Neural cell (in vitro differentiated cells): ENCODE data around the gene SPACA4. TPM values are rescaled to one million over a fixed set of nuclear protein-coding genes. Genes with fewer than 3 reads are reported as not detected.

Source experiments
- H2AFZ ChIP-seq: fragments of 200-600, 300-800 bp; sonication (generic), shearing (Covaris generic); 2 replicates; pipeline ENCODE4 v1.6.0; 2014; ENCODE audit warnings: low read depth, mild to moderate bottlenecking, antibody characterized with exemption, low read length, moderate library complexity
- H3F3A ChIP-seq: fragments of 200-600 bp; shearing (Covaris generic); 2 replicates; pipeline ENCODE4 v1.6.1; 2016; ENCODE audit warnings: mild to moderate bottlenecking, moderate library complexity, mixed read lengths, antibody characterized with exemption, low read length; ENCODE audit not compliant: insufficient read depth, poor library complexity, severe bottlenecking
- H3K27ac ChIP-seq: fragments of 200-600, 300-800 bp; sonication (generic), shearing (Covaris generic); 2 replicates; pipeline ENCODE4 v1.5.1; 2014; ENCODE audit warnings: mild to moderate bottlenecking, low read length, moderate library complexity
- H3K27me3 ChIP-seq: fragments of 300-800, 200-600 bp; sonication (generic), shearing (Covaris generic); 2 replicates; pipeline ENCODE4 v1.6.0; 2014; ENCODE audit warnings: mild to moderate bottlenecking, low read depth, low read length, moderate library complexity; ENCODE audit not compliant: insufficient read depth
- H3K36me3 ChIP-seq: fragments of 300-800, 200-600 bp; sonication (generic), shearing (Covaris generic); 2 replicates; pipeline ENCODE4 v1.5.1; 2014; ENCODE audit warnings: mild to moderate bottlenecking, antibody characterized with exemption, low read length, moderate library complexity; ENCODE audit not compliant: insufficient read depth
- H3K4me2 ChIP-seq: fragments of 300-800, 200-600 bp; sonication (generic), shearing (Covaris generic); 2 replicates; pipeline ENCODE4 v1.6.0; 2014; ENCODE audit warnings: mild to moderate bottlenecking, low read length
- H3K4me3 ChIP-seq: fragments of 300-800, 200-600 bp; sonication (generic), shearing (Covaris generic); 2 replicates; pipeline ENCODE4 v1.5.1; 2014; ENCODE audit warnings: mild to moderate bottlenecking, low read length, moderate library complexity
- H3K79me2 ChIP-seq: fragments of 200-600 bp; shearing (Covaris generic); replicated peaks from 2 replicates; pipeline ENCODE4 v1.6.0; 2014; ENCODE audit warnings: mild to moderate bottlenecking, low read length, moderate library complexity; ENCODE audit not compliant: insufficient read depth
- H3K9ac ChIP-seq: fragments of 300-800, 200-600 bp; sonication (generic), shearing (Covaris generic); 2 replicates; pipeline ENCODE4 v1.6.1; 2016; ENCODE audit warnings: mild to moderate bottlenecking, low read length, mixed read lengths
- H3K9me2 ChIP-seq: fragments of 200-600 bp; shearing (Covaris generic); 2 replicates; pipeline ENCODE4 v1.6.1; 2016; ENCODE audit warnings: mild to moderate bottlenecking, low read length, mixed read lengths; ENCODE audit not compliant: insufficient read depth
- H3K9me3 ChIP-seq: fragments of 200-600, 300-800 bp; sonication (generic), shearing (Covaris generic); 2 replicates; pipeline ENCODE4 v1.6.1; 2016; ENCODE audit warnings: mild to moderate bottlenecking, mixed run types, low read length, moderate library complexity, mixed read lengths
- H4K20me1 ChIP-seq: fragments of 200-600 bp; shearing (Covaris generic); 2 replicates; pipeline ENCODE4 v1.6.1; 2016; ENCODE audit warnings: mild to moderate bottlenecking, mixed run types; ENCODE audit not compliant: insufficient read depth
- EP300 ChIP-seq: fragments of 450-650 bp; conservative IDR thresholded peaks from 2 replicates; pipeline ENCODE4 v1.6.1; 2014; ENCODE audit warnings: antibody characterized with exemption, mild to moderate bottlenecking, moderate library complexity; ENCODE audit not compliant: poor library complexity, severe bottlenecking
- EZH2 ChIP-seq: fragments of 200-600, 300-800 bp; shearing (Covaris generic), sonication (generic); IDR thresholded peaks from 2 replicates; pipeline ENCODE4 v1.6.1; 2014; ENCODE audit warnings: antibody characterized with exemption, low read length, borderline replicate concordance, mild to moderate bottlenecking; ENCODE audit not compliant: insufficient read depth, poor library complexity, severe bottlenecking
- MXI1 ChIP-seq: fragments of 450-650 bp; conservative IDR thresholded peaks from 2 replicates; pipeline ENCODE4 v1.6.1; 2014; ENCODE audit warnings: antibody characterized with exemption, mild to moderate bottlenecking; ENCODE audit not compliant: poor library complexity, severe bottlenecking
- POLR2AphosphoS5 ChIP-seq: IDR thresholded peaks from 2 replicates; pipeline ENCODE4 v1.6.1; 2012
- RAD21 ChIP-seq: fragments of 450-650 bp; conservative IDR thresholded peaks from 2 replicates; pipeline ENCODE4 v1.6.1; 2014; ENCODE audit warnings: antibody characterized with exemption, mild to moderate bottlenecking, moderate library complexity
- SMC3 ChIP-seq: fragments of 450-650 bp; conservative IDR thresholded peaks from 2 replicates; pipeline ENCODE4 v1.6.1; 2014; ENCODE audit warnings: antibody characterized with exemption, mild to moderate bottlenecking, moderate library complexity; ENCODE audit not compliant: poor library complexity
- TAF1 ChIP-seq: IDR thresholded peaks from 2 replicates; pipeline ENCODE4 v1.6.1; 2012; ENCODE audit warnings: low read depth
- polyA plus RNA-seq: library from polyadenylated mRNA; depleted of rRNA; stranded (reverse); fragments of >200 nt; gene quantifications from 2 replicates; pipeline ENCODE4 v1.2.3, GENCODE V29; 2014
- TF ChIP-seq, protein P1 (sequence below): IDR thresholded peaks from 2 replicates; pipeline ENCODE4 v1.6.1; 2012; ENCODE audit warnings: borderline replicate concordance
- TF ChIP-seq, protein P2 (sequence below): fragments of 450-650 bp; IDR thresholded peaks from 2 replicates; pipeline ENCODE4 v1.5.1; 2014; ENCODE audit warnings: antibody characterized with exemption, mild to moderate bottlenecking, moderate library complexity; ENCODE audit not compliant: poor library complexity, severe bottlenecking

SPACA4 gene
- polyA plus RNA-seq, 1 donor from 2014 or later = not detected

DNA sequence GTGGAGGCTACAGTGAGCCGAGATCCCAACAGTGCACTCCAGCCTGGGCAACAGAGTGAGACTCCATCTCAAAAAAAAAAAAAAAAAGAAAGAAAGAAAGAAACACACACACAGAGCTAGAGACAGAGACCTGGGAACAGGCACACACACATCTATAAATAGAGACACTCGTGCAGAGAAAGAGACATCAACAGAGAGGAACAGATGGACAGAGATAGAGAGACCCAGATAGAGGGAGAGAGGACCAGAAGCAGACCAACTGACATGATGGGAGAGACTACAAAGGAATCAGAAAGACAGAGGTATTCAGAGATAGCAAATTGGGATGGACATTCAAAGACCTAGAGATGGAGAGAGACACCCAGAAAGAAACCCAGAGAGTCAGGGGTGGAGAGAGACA, 41.6 kb downstream of the SPACA4 start:
- Histone ChIP-seq H3K4me3 (no peak overlapping the region), H3K36me3 (no peaks in the 10 kb centered on the region), H3K9me2 (no peaks in the 10 kb centered on the region), H3K27ac (no peak overlapping the region), H3K9me3 (no peaks in the 10 kb centered on the region), H4K20me1 (no peaks in the 10 kb centered on the region), H3K9ac (no peak overlapping the region), H3K79me2 (no peaks in the 10 kb centered on the region), H3K4me2 (no peak overlapping the region), H3K27me3 (no peaks in the 10 kb centered on the region), H3F3A (no peaks in the 10 kb centered on the region), H2AFZ (no peak overlapping the region)
- TF ChIP-seq TAF1 (no peak), SMC3 (no peak)

DNA sequence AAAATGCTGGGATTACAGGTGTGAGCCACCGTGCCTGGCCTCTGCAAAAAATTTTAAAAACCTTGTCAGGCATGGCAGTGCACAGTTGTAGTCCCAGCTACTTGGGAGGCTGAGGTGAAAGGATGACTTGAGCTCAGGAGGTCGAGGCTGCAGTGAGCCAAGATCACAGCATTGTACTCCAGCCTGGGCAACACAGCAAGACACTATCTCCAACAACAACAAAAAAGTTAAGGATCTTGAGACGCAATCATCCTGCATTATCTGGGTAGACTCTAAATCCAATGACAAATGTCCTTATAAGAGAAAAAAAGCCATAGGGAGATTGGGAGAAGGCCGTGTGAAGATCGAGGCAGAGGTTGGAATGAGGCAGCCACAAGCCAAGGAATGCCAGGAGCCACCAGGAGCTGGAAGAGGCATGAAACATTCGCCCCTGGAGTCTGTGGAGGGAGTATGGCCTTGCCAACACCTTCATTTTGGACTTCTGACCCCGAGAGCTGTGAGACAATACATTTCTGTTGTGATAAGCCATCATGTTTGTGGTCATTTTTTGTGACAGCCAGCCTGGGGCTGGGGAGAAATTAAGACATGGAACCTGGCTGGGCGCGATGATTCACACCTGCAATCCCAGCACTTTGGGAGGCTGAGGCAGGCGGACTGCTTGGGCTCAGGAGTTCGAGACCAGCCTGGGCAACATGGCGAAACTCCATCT, 44.6 kb downstream of the SPACA4 start:
- H3K27me3 ChIP-seq = no peaks in the 10 kb centered on the region
- H3K36me3 ChIP-seq = no peaks in the 10 kb centered on the region
- H2AFZ ChIP-seq = no peak overlapping the region
- H3K4me2 ChIP-seq = no peak overlapping the region
- H3K9me3 ChIP-seq = no peaks in the 10 kb centered on the region
- no peak overlapping the region for H3K4me3 ChIP-seq
- no peaks in the 10 kb centered on the region for H4K20me1 ChIP-seq
- no peaks in the 10 kb centered on the region for H3K79me2 ChIP-seq
- no peaks in the 10 kb centered on the region for H3K9me2 ChIP-seq
- no peak overlapping the region for H3K9ac ChIP-seq
- H3F3A ChIP-seq = no peaks in the 10 kb centered on the region
- no peak overlapping the region for H3K27ac ChIP-seq
- no peak for TF ChIP-seq EZH2
- TF ChIP-seq, protein P1, sequence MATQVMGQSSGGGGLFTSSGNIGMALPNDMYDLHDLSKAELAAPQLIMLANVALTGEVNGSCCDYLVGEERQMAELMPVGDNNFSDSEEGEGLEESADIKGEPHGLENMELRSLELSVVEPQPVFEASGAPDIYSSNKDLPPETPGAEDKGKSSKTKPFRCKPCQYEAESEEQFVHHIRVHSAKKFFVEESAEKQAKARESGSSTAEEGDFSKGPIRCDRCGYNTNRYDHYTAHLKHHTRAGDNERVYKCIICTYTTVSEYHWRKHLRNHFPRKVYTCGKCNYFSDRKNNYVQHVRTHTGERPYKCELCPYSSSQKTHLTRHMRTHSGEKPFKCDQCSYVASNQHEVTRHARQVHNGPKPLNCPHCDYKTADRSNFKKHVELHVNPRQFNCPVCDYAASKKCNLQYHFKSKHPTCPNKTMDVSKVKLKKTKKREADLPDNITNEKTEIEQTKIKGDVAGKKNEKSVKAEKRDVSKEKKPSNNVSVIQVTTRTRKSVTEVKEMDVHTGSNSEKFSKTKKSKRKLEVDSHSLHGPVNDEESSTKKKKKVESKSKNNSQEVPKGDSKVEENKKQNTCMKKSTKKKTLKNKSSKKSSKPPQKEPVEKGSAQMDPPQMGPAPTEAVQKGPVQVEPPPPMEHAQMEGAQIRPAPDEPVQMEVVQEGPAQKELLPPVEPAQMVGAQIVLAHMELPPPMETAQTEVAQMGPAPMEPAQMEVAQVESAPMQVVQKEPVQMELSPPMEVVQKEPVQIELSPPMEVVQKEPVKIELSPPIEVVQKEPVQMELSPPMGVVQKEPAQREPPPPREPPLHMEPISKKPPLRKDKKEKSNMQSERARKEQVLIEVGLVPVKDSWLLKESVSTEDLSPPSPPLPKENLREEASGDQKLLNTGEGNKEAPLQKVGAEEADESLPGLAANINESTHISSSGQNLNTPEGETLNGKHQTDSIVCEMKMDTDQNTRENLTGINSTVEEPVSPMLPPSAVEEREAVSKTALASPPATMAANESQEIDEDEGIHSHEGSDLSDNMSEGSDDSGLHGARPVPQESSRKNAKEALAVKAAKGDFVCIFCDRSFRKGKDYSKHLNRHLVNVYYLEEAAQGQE = no peak
- TF ChIP-seq EP300 = no peak
- no peak for TF ChIP-seq SMC3
- no peak for TF ChIP-seq TAF1
- TF ChIP-seq POLR2AphosphoS5 = no peak
- TF ChIP-seq, protein P2, sequence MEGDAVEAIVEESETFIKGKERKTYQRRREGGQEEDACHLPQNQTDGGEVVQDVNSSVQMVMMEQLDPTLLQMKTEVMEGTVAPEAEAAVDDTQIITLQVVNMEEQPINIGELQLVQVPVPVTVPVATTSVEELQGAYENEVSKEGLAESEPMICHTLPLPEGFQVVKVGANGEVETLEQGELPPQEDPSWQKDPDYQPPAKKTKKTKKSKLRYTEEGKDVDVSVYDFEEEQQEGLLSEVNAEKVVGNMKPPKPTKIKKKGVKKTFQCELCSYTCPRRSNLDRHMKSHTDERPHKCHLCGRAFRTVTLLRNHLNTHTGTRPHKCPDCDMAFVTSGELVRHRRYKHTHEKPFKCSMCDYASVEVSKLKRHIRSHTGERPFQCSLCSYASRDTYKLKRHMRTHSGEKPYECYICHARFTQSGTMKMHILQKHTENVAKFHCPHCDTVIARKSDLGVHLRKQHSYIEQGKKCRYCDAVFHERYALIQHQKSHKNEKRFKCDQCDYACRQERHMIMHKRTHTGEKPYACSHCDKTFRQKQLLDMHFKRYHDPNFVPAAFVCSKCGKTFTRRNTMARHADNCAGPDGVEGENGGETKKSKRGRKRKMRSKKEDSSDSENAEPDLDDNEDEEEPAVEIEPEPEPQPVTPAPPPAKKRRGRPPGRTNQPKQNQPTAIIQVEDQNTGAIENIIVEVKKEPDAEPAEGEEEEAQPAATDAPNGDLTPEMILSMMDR = no peak
- TF ChIP-seq MXI1 = no peak
- TF ChIP-seq RAD21 = no peak
